Renal cortex interstitium (tissue), 11 donors: Measurements from ENCODE around the gene IRX1. TPM values are rescaled to one million over a fixed set of nuclear protein-coding genes. Genes with fewer than 3 reads are reported as not detected.

Experiments used
- DNase-seq, 11 donors: peaks; one replicate each; pipeline ENCODE4 v3.0.0-alpha.2; 2013; ENCODE audit warnings: low read depth in 9 of 11, low spot score in 4 of 11; ENCODE audit errors: extremely low read depth in 1 of 11
- polyA plus RNA-seq, 3 donors: library from polyadenylated mRNA; unstranded; fragments of 120-200 nt; gene quantifications; one replicate each; pipeline ENCODE4 v1.2.1, GENCODE V29; 2013; ENCODE audit not compliant: insufficient read length in 3 of 3

The IRX1 gene
- polyA plus RNA-seq, 3 donors: 21.6 to 45.5 (median 40.5) TPM

DNA sequence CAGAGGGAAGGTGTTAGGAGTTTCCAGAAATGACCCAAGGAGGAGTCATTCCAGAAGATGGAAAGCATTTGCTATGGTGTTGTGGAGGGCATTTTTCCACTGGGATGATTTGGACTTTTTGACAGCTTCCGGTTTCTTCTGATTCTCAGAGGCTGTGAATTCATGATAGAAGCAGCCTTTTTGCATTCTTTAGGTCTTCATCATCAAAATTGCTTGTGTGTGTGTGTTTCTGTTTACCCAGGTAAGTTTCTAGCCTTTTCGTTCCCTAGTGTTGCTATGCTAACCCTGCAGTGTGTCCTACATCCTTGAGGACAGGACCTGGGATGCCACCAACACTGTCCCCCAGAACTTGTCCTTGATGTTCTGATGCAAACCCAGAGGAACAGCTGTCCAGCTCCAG, 19.6 kb downstream of the IRX1 start:
- no peak for DNase-seq

DNA sequence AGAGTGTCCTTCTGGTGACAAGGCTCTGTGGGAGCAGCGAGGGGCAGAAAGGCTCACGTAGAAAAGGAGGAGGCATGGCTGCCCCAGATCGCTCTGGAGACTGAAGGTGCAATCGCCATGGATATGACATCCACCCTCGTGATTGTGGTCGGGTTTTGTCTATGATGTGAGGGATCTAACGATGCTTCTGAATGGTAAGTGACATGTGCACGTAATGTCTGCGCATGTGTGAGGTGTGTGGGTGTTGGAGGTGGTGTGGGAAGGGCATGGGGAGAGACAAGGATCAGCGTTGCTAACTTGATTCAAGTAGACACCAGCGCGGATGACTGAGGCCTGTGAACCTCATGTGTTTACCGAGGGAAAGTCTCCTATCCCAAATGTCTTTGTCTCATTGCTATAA, 20.2 kb downstream of the IRX1 start:
- no peak for DNase-seq

DNA sequence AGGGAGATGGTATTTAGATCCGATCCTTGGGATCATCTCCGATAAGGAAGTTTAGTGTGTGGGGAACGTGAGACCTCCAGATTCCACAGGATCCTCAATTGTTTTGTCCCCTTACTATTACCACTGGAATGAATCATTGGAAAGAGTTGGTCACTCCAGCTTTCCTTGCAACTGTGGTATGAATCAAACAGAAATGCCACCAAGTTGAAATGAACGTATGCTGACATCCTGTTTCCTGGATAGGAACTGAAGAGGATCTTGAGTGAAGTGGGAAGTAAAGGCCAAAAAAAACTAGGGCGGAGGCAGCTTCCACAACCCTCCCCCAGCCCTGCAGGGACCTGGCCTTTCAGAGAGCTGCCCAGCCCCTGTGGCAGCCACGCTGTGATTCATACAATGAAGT, 23.9 kb downstream of the IRX1 start:
- DNase-seq: no peak

DNA sequence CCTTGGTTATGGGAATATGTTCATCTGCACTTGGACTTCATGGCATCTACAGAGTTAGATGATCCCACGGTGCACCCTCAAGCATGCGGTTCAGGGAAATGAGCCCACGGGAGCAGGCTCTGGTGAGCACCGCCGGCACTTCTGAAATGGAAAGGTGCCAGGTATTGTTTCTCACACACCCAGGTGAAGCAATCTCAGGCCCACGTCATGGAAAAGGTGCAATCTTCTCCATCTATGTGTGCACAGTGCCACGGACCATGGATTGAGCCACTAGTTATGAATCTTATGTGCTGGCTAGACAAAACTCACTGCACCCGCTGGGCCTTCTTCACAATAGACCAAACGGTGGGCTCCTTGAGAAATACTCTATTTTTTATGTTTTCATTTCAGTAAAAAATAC, 27.3 kb downstream of the IRX1 start:
- no peak for DNase-seq

DNA sequence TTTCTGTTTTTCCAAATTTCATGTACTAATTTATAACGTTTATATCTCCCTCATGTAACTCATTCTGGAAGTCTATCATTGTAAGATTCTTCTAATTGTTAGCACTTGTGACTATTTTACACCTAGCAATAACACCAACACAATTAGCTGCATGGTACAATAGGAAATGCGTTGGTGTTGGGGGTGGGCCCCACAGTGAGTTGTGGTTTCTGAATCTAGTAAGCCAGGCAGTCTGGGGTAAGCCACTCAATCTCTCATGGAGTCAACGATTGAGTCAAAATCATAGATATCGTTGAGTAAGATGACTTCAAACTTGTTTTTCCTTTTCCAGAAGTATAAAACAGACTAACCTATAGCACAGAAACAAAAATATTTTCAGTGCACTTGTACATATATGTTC, 30.0 kb downstream of the IRX1 start:
- no peak for DNase-seq

DNA sequence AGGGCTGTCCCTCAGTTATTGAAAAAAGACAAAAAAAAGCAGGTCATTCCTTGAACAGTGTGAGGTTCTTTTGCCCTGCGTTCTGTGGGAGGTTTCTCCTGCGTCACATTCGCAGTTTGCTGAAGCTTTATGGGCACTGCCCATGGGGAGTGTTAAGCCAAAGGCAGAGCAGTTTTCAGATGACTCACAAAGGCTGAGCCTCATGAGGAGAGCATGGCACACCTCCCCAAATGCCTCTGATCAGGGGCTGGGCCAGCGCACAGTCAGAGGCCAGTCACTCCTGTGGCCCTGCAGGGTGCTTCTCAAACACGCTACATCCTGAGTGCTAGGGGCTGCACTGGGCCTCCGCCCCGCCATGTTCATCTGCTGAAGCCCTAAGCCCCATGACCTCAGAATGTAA, 38.4 kb downstream of the IRX1 start:
- no peak for DNase-seq

DNA sequence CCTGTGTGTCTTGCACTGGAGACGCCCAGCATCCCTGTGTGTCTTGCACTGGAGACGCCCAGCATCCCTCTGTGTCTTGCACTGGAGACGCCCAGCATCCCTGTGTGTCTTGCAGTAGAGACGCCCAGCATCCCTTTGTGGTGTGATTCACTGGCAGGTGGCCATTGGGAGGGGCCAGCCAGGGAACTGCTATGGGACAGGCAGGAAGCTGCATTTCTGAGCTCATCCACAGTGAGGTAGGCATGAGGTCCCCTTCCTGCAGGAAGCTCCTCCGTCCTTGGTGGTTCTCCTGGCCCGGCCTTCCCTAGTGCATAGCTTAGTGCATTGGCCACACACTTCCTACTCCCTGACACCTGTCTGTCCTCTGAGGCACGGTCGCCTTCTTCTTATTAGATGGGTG, 43.5 kb downstream of the IRX1 start:
- no peak for DNase-seq

DNA sequence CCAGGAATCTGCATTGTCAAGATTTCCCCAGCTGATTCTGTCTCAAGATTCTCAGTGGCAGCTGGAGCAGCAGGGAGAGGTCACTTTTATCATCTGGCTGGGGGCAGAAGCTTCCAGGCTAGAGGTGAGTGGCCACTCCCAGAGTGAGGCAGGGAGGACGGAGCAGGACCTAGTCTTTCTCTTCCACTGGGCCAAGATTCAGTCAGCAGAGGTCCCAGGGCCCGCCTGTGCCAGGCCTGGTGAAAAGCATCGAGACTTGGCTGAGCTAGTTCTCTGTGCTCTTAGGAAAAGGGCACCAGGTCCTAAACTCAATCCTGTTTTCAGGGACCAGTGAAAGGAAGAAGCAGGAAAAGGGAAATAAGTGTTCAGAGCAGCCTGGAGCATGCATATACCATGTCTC, 46.6 kb downstream of the IRX1 start:
- no peak for DNase-seq

DNA sequence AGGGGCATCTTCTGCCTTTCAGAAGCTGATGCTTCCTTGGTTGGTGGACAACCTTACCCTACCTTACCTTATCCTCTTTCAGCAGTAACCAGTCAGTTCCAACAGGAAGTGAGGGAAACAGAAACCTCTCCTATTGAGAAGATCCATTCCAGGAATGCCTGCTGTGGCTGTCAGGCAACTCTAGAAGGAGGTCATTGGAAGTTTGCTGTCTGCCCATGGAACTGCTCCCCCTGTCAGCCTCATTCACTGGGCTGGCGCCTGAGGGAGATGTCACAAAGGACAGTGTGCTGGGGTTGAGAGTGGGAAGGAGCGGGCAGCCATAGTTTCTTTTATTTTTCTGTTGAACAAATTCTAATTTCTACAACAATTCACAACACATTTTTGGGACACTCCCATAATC, 54.7 kb downstream of the IRX1 start:
- DNase-seq: no peak

DNA sequence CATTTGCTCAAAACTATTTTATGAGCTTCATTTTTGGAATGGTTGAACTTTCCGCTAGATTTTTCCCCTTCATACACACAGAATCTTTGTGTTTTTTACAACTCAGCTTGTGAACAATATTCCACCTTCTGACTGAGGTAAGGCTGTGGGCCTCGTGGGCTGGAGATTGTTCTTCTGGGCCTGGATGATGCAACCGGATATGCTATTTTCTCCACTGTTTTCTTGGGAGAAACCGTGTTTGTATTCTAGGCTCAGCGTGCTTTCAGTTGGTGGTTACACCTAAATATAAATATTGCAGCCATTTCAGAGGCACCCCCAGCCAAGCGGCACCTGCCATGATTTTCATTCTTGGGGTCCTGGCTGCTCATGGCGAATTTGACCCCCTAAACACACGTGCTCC, 55.2 kb downstream of the IRX1 start:
- no peak for DNase-seq
